IPS-NIHi7 (cell line): ENCODE measurements around the gene CDKN1C.
"Not testable (repeated sequence)": the region's sequence is repeated elsewhere in the genome, so short reads cannot be mapped to it uniquely, and the experiment has no call there.

ENCODE experiments used
- DNase-seq: peaks from one replicate; pipeline ENCODE4 v3.0.0; 2012; ENCODE audit warnings: mixed read lengths; ENCODE audit errors: extremely low spot score

CDKN1C gene

GRCh38 chr11:2909133-2909902 lies 23.7 kb upstream of the CDKN1C start:
- no peak for DNase-seq

GRCh38 chr11:2908130-2908529 lies 22.6 kb upstream of the CDKN1C start:
- no peak for DNase-seq

GRCh38 chr11:2905299-2905698 lies 19.7 kb upstream of the CDKN1C start:
- DNase-seq: not testable (repeated sequence)

- no peak for DNase-seq
These were observed 18.8 kb upstream of the CDKN1C start for GRCh38 chr11:2904153-2905052.

- DNase-seq: no peak
These were observed 18.1 kb upstream of the CDKN1C start for GRCh38 chr11:2903672-2904011.

GRCh38 chr11:2902784-2903671 lies 17.5 kb upstream of the CDKN1C start:
- no peak for DNase-seq

GRCh38 chr11:2901854-2902783 lies 16.5 kb upstream of the CDKN1C start:
- DNase-seq: peak; percentile 98

- DNase-seq: no peak
These were observed 15.7 kb upstream of the CDKN1C start for GRCh38 chr11:2901196-2901796.

GRCh38 chr11:2899080-2899783 lies 13.7 kb upstream of the CDKN1C start:
- no peak for DNase-seq

GRCh38 chr11:2898366-2899079 lies 12.9 kb upstream of the CDKN1C start:
- no peak for DNase-seq

GRCh38 chr11:2897048-2897447 lies 11.5 kb upstream of the CDKN1C start:
- DNase-seq: no peak

GRCh38 chr11:2896047-2896446 lies 10.5 kb upstream of the CDKN1C start:
- DNase-seq: no peak

- DNase-seq: no peak
These were observed 8.4 kb upstream of the CDKN1C start for GRCh38 chr11:2893935-2894334.

GRCh38 chr11:2892967-2893528 lies 7.5 kb upstream of the CDKN1C start:
- peak; percentile 69 for DNase-seq

- DNase-seq: peak; percentile 87
These were observed 6.8 kb upstream of the CDKN1C start for GRCh38 chr11:2892215-2892966.

GRCh38 chr11:2891326-2892214 lies 6.0 kb upstream of the CDKN1C start:
- DNase-seq: no peak
